HG02885 (cell line): ENCODE results near the gene INKA1.
"Not testable (repeated sequence)": the region's sequence is repeated elsewhere in the genome, so short reads cannot be mapped to it uniquely, and the experiment has no call there.

Experiments
- ATAC-seq: cut with Tn5 transposase; IDR thresholded peaks from one replicate; pipeline ENCODE4 v1.9.1; 2021; ENCODE audit warnings: mild to moderate bottlenecking; ENCODE audit not compliant: unreplicated experiment, poor library complexity

The INKA1 gene

DNA sequence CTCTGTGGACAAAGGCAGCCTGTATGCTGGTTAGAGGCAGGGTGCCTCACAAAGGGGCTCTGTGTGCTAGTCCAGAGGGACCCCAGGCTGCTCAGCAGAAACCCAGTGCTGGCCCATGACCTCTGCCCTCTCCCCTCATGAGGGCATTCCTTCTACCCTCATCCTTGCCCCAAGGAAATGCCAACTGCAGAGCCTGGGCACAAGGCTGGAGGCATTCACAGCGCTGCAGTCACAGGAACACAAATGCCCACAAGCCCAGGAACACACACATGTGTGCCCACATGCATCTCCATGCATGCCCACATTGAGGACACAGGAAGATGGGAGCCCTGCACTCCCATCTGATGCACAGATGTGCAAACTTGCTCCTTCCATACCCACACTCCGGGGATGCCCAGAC, 3.8 kb downstream of the INKA1 start:
- ATAC-seq, result no peak

DNA sequence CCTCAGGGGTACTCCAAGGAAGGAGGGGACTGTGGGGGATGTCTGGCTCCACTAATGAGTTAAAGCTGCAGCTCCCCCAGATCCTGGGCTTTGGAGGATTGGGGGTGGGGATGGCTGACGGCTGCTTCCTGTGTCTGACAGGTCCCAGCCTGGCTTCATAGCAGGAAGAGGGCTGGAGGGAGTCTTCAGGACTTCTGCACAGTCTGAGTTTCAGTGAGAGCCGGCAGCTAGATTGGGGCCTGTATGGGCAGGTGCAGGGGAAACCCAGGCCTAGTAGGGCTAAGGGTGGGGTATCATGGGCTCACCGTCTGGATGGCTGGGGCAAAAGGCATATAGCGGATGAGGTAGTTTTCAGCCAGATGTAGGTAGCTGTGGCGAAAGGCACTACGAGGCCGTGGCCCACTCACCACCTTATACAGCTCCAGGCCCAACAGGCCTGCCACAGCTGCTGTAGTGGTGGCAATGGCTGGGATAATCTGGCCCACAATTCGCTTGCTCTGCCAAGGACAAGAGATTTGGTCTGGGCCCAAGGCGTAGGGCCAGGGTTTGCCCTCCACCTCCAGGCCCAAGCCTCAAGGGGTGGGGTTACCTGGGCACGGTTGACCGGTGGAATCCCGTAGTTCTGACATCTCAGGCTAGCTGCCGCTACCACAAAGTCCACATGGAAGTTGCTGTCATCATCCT, 4.5 kb downstream of the INKA1 start:
- no peak for ATAC-seq

DNA sequence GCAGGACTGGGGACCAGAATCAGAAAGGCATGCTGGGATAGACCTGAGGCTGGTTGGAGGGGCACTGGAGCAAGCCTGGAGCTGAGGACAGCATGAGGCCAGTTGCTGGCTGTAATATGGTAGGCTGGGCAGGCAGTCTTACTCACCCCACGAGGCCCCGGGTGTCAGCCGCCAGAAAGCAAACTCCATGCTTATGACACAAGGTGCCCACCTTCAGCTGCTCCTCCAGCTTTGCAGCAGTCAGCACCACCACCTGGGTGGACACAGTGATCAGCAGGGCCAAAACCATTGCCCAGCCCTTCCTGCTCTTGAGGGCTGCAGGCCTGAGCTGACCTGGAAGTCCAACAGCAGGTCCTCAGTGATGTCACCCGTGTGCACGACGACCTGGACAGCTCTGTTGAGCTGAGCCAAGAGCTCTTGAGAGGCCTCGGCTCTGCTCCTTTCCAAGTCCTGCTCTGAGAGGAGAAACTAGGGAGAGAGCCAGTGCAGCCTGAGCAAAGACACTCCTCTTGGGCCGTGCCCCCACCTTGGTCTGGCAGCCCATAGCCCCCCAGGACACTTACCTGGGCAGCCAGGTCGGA, 9.9 kb downstream of the INKA1 start:
- no peak for ATAC-seq

DNA sequence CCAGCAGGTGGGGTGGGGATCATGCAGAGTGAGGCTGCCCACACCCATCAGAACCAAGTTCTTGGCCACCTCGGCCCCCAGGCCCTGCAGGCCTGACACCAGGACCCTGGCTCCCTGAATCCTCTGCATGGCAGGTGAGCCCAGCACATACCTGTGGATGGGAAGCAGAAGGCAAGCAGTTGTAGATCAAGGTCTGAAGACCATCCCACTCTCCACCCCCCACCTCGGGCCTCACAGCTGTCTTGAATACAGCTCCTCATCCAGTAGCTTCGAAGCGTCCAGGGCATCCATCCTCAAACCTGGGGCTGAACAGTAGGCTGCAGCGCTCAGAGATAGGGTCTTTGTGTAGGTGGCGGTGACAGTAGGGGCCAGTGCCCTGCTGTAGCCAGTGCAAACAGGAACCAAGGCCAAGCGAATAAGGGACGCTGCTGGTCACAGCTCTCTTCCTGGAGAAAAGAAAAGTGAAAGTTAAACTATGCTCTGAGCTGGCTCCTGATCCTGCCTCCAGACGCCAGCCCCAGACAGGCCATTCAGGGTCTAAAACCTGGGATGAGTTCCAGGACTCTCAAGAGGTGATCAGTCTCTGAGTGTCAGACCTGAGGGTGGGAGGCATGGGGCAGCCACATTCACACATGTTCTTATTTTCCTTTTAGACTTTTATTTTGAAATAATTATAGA, 10.6 kb downstream of the INKA1 start, which contains the start of gene UBA7:
Gene UBA7, minus strand, starts transcription at position 457 of the 678 bp plus-strand sequence. Its CDS starts 166 bp downstream, at position 291.
- ATAC-seq, result peak; percentile 58

DNA sequence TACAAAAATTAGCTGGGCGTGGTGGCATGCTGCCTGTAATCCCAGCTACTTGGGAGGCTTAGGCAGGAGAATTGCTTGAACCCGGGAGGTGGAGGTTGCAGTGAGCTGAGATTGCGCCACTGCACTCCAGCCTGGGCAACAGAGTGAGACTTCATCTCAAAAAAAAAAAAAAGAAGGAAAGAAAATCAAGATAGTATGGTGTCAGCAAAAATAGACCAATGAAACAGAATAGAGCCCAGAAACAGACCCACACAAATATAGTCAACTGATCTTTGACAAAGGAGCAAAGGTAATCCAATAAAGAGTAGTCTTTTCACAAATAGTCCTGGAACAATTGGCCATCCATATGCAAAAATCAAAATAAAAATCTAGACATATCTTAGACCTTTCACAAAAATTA, 20.1 kb downstream of the INKA1 start:
- not testable (repeated sequence) for ATAC-seq

DNA sequence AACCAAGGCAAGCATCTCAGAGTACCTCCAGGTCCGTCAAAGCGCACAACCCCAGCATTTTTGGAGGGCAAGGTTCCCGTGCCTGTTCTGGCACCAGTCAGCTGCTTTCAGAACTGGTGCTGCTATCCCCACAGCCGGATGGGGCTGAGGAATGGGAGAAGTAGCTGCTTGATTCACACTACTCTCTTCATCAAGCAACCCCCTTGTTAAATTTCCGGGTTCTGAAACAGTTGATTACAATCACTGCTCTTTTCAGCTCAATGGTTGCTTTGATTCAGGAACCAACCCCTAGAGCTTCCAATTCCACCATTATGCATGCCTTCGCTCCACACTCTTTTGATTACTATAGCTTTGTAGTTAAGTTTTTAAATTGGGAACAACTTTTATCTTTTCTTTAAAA, 23.0 kb downstream of the INKA1 start:
- no peak for ATAC-seq

- ATAC-seq, result no peak
Measured at GRCh38 chr3:49831341-49831740, 28.3 kb downstream of the INKA1 start.

DNA sequence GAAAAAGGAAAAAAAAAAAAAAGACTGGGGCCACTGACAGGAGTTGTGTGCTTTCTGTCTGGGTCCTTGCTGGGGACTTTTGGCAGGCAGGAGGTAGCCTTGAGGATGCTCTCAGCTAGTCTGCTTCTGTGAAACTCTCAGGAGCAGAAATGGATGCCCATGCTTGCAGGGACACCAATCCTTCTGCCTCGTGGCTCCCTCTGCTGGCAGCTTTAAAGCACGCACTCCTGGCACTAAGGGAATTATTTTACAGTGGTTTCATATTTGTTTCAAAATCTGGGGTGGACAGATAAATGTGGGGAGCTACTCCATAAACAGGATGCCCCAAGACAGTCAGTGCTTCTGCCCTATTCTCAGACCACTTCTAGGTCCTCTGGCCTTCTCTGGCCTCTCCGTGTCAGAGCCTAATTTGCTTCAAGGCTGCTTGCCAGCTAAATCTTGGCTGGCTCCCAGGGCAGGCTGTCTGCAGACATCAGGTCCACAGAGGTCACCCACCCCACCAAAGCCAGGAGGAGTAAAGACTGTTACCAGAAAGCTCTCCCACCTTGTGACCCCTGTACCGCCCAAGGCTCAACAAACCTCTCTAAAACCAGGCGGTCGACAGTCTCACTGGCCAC, 36.2 kb downstream of the INKA1 start:
- ATAC-seq, result no peak

GRCh38 chr3:49840388-49840787, 37.3 kb downstream of the INKA1 start:
- no peak for ATAC-seq

- no peak for ATAC-seq
Measured at GRCh38 chr3:49841126-49841696, 38.1 kb downstream of the INKA1 start.

GRCh38 chr3:49841806-49842205, 38.7 kb downstream of the INKA1 start:
- no peak for ATAC-seq

GRCh38 chr3:49842843-49843517, 39.9 kb downstream of the INKA1 start:
- ATAC-seq, result no peak

DNA sequence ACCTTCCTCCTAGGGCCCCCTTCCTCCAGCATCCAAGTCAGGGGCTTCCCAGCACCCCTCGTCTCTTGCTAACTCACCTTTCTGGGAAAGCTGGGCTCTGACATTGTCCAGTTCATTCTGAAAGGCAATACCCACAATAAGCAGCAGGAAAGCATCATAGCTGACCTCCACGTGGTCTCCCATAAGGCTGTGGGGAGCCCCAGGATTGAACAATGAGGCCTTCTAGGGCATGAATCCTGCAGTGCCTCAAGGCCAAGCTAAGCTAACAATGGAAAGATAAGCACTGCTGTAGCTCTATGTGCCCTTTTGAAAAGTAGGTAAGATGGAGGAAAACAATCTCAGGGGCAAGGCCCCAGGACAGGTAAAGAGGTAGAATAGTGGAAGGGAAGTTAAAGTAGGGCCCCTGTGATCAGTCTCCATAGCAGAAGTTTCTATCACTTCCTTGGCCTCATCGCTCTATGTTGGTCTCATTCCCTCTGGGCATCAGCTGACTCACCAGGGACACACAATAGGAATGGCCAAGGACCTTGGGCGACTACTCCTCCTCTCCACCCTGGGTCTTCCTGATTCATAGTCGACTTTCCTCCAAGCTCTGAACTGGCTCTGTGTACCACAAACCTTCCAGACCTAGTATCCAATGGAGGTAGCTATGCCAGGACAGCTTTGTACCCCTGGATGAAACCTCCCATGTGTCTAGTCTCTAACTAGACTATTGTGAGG, 41.6 kb downstream of the INKA1 start:
- ATAC-seq, result no peak

DNA sequence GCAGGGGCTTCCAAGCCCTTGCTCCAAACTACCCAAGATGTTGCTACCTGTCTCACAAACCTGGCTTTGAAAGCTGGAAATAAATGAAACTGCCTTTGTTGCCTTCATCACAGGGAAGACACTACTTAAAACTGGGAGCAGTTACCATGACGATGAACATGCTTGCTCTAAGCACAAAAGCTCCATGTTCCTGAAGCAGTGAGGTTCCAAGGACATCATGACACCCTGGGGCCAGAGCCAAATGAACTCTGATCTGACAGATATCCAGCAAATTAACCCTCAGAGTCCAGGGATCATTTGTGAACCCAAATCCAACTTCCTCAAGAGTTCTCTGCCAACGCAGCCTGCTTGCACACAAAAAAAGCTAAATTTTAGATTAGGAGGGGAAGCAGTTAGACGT, 42.6 kb downstream of the INKA1 start:
- ATAC-seq, result no peak
